GM19240 (cell line): ENCODE measurements around the gene CALN1.

Experiments
- DNase-seq: peaks from one replicate; pipeline ENCODE4 v3.0.0; 2011; ENCODE audit warnings: low spot score; ENCODE audit not compliant: insufficient read length

Gene CALN1

DNA sequence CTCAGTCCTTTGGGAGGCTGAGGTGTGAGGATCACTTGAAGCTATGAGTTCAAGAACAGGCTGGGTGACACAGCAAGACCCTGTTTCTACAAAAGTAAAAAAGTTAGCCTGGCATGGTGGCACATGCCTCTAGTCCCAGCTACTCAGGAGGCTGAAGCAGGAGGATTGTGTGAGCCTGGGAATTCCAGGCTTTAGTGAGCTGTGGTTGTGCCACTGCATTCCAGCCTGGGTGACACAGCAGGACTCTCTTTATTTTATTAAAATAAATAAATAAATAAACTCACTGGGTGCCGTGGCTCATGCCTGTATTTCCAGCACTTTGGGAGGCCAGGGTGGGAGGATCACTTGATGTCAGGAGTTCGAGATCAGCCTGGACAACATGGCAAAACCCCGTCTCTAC is 607.9 kb downstream of the CALN1 start:
- DNase-seq = no peak

GRCh38 chr7:71801976-71802375 is 610.2 kb downstream of the CALN1 start:
- no peak for DNase-seq

DNA sequence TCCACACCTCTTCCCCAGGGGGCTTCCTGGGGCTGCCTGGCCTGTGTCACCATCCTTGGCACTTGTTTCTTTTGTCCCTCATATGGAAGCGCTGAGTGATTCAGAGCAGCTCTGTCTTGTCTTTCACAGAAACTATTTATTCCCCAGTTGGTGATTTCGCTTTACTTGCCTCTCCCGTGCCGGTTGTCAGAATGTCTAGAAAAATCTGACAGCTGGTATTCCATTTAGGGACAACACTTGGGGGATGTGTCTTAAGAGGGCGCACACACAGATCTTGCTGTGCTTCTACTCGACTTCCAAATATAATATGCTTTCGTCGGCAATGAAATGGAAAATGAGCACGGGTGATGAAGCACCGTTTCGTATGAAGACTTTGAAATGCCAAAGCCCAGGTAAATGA is 611.8 kb downstream of the CALN1 start:
- no peak for DNase-seq

DNA sequence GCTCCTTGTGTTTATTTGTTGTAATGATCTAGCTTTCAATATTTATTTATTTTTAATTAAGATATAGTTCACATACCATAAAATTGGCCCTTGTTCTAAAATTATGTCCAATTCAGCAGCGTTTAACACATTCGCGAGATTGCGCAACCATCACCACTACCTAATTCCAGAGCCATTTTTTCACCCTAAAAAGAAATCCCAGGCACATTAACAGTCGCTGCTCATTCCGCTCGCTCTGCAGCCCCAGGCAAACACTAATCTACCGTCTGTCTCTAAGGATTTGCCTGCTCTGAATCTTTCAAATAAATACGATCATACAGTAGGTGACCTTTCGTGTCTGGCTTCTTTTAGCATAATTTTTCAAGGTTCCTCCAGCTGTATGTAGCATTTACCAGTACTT is 616.7 kb downstream of the CALN1 start:
- DNase-seq = no peak

- no peak for DNase-seq
Observed at GRCh38 chr7:71793251-71793650, 618.9 kb downstream of the CALN1 start.

GRCh38 chr7:71787513-71787912 is 624.6 kb downstream of the CALN1 start:
- DNase-seq = no peak

DNA sequence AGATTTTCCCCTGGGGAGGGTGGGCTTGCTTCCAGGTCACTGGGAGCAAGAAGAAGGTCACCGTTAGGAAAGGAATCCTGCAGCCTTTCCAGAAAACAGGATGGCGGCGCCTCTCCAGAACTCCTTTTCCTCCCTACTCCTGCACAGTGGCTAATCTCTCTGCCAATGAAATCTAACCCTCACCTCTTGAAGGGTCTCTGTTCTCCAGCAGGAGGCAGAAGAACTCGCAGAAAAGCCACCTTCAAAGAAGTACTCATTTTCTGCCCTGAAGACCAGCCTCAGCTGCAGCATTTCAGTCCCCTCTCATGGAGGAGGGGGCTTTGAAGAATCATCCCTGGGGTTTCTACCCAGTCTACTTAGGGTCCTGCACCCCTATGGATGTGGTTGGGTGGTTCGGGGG is 626.9 kb downstream of the CALN1 start:
- DNase-seq = no peak

GRCh38 chr7:71784781-71785180 is 627.4 kb downstream of the CALN1 start:
- no peak for DNase-seq

DNA sequence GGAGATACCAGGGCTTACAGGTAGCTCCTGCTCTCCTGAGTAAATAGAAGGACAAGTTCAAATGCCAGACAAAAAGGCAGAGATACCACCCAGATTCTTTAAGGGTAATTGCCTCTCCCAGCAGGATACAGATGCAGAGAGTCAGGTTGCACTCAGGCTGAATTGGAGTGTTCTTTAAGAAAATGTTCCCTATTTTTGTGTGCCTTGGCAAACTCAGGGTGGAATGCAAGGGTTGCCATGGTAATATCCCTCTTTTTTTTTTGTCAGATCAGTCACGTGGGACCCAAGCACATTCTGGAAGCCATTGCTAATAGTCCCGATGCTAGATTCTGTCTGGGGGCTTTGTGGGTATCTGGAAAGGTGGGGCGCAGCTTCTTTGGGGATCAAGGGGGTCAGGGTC is 628.0 kb downstream of the CALN1 start:
- DNase-seq = no peak

DNA sequence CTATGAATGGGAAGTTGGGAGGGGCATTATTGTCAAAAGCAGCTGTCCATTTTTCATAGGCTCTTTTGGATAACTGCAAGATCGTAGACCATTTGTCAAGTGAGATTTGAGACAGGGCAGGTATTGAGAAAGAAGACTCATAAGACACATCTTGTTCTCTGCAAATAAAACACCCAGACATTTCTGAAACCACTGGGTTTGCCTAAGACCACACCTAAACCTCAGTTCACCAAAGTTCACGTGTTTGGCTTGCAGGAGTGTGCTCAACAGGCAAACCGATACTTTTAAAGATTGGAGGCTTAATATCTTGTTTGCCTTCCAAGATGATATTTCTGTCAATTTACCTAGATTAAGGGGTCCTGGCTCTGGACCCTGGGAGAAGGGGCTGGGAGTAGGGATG is 628.4 kb downstream of the CALN1 start:
- DNase-seq = no peak

DNA sequence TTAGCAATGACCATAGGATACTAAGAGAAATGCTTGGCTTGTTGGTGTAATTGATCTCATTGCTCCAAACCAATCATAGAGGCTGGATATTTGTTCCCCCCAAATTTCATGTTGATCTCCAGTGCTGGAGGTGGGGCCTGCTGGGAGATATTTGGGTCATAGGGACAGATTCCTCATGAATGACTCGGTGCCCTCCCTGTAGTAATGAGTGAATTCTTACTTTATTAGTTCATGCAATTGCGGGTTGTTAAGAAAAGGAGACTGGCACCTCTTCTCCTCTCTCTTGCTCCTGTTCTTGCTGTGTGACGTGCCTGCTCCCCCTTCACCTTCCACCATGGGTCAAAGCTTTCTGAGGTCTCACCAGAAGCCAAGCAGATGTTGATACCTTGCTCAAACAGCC is 630.1 kb downstream of the CALN1 start:
- DNase-seq = no peak

- no peak for DNase-seq
Observed at GRCh38 chr7:71780282-71780681, 631.9 kb downstream of the CALN1 start.

DNA sequence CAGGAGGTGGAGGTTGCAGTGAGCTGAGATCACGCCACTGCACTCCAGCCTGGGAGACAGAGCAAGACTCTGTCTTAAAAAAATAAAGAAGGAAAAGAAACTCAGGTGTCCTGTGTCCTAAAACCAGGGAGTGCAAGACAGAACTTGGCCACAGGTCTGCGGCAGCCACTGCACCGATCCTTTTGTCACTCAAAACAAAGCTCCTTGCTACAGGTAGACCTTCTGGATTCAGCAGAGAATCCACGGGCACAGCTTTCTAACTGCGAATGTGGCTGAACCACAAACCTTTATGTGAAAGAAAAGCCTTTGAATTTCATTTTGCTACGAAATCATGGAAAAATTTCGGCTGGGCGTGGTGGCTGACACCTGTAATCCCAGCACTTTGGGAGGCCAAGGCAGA is 634.9 kb downstream of the CALN1 start:
- no peak for DNase-seq

GRCh38 chr7:71776726-71777125 is 635.4 kb downstream of the CALN1 start:
- no peak for DNase-seq

GRCh38 chr7:71775648-71776047 is 636.5 kb downstream of the CALN1 start:
- DNase-seq = no peak

DNA sequence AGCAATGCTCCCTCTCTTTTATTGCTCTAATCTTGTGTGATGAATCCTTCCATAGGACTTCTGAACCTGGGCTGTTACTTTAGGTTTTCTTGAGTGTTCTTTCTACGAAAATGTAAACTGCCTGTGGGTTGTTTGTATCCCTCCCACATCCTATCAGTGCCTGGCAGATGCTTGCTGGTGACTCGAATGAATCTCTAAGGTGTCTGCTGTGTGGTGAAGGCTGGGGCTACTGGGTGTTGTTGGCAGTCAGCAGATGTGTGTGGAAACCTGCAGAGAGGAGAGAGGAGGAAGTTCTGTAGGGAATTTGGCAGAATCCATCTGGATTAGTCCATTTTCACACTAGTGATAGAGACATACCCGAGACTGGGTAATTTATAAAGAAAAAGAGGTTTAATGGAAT is 639.4 kb downstream of the CALN1 start:
- DNase-seq = no peak

- no peak for DNase-seq
Observed at GRCh38 chr7:71770269-71770907, 641.8 kb downstream of the CALN1 start.

GRCh38 chr7:71769326-71769725 is 642.8 kb downstream of the CALN1 start:
- DNase-seq = no peak

- DNase-seq = no peak
Observed at GRCh38 chr7:71768450-71768849, 643.7 kb downstream of the CALN1 start.

DNA sequence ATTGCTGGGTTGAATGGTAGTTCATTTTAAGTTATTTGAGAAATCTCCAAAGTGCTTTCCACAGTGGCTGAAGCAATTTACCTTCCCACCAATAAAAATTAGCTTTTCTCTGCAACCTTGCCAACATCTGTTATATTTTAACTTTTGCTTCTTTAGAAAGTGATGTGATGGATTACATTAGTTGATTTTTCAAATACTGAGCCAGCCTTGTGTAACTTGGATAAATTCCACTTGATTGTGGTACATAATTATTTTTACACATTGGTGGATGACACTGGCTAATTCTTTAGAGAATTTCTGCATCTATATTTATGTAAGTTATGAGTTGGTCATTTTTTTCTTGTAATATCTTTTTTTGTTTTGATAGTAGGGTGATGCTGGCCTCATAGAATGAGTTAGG is 646.1 kb downstream of the CALN1 start:
- no peak for DNase-seq

DNA sequence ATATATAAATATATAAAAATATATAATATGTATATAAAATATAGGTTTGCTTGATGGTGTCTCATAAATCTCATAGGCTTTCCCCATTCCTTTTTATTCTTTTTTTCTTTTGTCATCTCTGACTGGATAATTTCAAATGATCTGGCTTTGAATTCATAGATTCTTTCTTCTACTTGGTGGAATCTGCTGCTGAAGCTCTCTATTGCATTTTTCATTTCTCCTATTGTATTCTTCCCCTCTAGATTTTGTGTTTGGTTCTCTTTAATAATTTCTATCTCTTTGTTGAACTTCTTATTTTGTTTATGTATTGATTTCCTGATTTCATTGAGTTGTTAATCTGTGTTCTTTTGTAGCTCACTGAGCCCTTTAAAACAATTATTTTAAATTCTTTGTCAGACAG is 650.8 kb downstream of the CALN1 start:
- DNase-seq = no peak

DNA sequence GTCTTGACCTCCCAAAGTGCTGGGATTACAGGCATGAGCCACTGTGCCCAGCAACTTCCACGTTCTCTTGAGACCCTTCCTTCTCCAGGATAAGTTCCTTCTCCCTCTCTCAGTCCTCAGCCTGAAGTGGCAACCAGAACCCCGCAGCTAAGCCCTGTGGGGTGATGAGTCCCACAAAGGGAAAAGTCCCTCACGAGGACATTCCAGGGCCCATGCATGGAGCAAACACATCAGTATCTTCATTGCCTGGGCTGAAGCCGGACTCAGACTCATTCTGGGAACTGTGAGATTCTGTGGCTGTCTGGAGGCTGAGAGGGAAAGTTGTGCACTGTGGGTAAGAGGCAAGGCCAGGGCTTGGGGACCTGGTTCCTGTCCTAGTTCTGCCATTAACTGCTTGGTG is 657.3 kb downstream of the CALN1 start:
- no peak for DNase-seq

- no peak for DNase-seq
Observed at GRCh38 chr7:71753956-71754664, 658.0 kb downstream of the CALN1 start.
